Measurements from ENCODE around the gene PHLDB1.
"Not testable (repeated sequence)": the region's sequence is repeated elsewhere in the genome, so short reads cannot be mapped to it uniquely, and the experiment has no call there.

PHLDB1 gene

DNA sequence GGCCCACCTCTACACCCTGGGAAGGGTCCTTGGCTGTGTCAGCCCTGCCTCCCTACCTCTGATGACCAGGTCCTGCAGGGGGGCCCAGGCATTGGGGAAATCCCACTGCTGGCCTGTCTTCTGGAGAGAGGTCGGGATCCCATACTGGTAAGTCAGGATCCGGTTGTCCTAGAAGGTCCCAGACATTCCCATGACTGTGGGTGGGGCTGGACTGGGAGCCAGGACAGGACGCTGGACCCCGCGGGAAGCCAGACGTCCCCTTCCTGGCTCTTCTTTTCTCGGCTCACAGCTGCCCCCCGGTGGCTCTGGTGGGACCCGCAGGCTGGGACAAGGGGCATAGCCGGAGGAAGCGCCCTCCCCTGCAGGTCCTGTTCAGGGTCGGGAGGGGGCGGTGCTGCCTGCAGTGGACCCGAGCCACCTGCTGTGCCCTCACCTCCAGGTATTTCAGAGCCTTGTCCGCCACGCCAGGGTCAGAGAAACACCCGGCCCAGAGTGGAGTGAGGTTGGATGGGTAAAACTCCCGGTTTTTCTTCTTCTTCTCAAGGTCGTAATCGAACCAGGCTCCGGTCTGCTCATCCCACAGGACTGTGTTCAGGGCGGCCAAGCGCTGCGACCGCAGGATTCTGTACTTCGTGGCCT is 52.0 kb downstream of the PHLDB1 start:
- peak; percentile 67 for DNase-seq (ENCODE audit: low read depth)

DNA sequence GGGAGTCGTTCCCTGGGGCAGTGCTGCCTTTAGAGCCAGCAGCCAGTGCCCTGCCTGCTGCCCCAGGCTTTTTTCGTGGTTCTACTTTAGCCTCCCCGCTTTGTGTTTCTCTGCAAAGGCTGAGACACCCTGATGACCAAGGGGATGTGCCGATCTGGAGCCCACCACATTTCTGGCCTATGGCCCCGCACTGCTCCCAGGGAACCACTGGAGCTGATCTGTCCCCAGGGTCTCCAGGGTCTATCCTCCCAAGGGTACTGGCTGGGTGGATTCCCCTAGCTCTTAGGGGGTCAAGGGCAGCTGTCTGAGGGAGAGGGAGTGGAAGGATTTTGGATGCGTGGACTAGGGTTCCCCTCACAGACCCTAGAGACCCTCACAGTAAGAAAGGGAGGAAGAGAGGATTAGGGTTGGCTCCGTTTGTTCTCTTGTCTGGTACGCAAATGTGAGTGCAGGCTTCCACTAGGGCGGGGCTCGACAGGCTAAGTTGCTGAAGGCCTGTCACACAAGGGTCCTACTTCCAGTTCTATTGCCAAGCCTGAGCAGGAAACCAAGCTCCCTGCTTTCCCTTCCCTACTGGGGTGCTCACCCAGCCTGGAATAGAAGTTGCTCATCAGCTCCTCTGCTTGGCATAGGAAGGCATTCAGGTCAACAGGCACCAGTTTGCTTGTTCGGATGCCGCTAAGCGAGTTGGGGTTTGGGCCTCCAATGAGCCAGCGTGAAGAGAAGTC is 52.7 kb downstream of the PHLDB1 start:
- no peak for DNase-seq (ENCODE audit: low read depth)

DNA sequence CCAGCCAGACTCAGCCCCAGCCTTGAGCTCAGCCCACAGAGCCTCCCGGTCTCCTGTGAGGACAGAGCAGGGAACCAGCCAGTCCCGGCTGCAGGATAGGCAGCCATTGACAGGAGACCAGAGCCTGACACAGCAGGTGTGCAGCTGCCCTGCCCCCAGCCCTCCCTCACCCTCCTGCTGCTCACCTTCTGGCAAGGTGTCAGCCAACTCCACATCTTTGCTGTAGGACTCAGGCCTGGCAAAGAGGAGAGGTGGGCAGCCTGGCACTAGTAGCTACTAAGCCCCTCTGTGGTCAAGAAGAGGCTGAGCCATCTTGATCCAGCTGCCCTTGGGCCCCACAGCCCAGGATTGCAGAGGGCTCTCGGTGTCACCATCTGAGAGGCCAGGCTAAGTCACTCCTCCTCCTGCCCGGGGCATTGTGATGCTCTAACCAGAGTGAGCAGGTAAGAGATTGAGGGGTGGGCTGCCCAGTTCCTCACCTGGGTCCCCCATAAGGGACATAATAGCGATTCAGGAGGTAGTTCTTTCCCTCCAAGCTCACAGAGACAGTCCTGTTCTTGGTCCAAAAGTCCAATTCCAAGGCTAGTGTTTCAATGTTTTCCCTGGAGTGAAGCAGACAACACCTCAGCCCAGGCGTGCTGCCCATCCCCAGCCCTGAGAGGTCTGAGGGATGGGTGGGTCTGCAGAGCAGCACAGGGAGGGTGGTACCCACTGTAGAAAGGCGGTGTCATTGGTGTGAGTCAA is 53.4 kb downstream of the PHLDB1 start:
- DNase-seq (ENCODE audit: low read depth), result no peak

DNA sequence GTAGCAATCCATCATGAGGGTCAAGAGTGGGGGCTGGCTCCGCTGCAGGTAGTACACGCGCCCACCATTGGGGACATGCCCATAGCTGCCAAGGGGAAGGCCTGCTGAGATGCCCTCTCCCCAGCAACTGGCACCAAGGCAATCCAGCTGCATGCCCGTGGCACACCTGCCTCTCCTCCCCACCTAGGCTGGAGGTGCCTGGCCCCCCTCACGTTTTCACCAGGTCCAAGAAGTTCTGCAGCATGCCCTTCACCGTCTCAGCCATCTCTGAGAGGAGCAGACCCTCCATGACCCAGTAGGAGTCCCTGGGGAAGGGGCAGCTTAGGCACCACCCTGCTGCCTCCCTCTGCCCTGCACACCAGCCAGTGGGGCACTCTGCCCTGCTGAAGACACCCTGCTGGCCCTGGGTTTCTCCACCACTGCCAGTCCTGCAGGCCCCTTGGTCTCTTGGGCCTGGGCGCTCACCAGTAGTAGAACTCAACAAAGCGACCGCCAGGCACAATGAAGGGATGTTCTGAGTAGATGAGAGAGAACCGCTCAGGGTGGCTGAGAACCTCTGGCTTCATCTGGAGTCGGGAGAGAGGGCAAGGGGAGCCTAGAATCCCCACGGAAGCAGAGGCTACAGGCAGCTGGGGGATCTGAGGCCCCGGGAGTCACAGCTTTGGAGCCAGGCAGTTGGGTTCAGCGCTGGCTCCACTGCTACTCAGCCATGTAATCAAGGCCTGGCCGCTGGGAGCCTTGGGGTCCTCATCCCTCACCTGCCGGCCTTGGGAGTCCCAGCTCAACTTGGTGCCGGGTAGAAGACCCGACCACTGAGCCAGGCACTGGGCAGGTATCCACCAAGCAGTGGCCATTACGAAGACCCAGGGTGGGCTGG is 54.2 kb downstream of the PHLDB1 start:
- DNase-seq (ENCODE audit: low read depth), result no peak

DNA sequence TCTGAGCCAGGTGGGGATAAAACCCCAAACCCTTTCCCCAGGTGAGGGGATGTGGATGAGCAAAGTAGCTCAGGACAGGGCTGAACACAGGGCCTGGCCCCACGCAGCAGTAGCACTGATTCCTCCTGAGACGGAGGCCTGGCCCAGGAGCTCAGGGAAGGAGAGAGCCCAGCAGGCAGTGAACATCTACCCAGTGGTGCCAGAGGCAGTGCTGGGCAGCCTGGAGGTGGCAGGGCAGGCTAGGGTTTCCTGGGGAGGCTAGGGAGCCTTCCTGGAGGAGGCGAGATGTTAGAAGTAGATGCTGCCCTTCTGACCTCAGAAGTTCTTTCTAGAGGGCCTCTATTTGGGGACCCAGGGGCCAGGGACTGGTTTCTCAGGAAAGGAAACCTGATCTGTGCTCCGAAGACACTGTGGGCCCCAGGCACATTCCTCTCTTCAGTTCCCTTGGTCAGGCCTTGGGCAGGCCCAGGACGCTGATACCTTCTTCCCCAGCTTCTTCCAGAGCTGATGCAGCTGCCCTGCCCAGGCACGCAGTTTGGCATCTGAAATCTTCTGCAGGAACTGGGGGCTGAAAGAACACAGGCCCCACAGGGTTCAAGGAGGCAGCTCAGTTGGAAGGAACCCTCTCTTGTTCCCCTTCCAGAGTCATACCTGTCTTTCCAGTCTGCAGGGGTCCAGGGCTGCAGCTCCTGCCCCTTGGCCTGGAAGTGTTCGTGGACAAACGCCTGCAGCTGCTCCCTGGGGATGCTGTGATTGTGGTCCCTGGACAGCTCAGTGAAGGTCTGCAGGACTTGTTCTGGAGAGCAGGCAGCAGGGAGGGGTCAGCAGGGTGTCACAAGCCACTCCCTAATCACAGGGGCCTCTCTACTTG is 55.2 kb downstream of the PHLDB1 start:
- no peak for DNase-seq (ENCODE audit: low read depth)

DNA sequence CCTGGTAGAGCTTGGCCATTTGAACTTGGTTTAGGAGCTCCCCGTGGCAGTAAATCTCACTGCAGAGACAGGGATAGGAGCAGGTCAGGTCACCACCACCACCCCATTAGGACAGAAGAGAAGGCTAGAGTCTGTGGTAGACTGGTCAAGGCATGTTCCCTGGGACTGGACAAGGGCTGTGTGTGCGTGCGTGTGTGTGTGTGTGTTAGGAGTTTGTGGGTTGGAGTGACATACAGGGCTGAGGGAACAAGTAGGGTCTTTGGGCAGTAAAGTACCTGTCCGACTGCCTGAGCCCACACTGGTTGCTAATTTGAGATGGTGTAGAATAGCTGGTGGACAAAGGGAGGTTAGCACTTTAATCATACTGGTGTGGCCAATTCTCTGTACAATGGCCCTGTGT is 56.0 kb downstream of the PHLDB1 start:
- no peak for DNase-seq (ENCODE audit: low read depth)

DNA sequence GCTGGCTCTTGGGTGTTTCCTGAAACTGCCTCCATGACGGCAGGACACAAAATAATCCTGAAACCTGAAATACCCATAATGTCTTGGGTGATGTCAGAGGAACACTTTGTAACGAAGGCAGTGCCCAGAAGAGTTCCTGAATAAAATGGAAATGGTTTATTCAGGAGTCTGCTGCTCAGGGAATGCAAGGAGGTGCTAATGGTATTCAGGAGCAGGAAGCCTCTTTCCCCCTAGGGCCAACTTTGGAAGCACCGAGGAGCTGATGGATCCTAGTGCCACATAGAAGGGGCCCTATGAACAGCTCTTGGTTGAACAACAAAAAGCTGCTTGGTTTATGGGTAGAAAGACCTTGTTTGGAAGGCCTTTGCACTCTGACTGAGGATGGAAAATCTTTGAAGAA is 56.5 kb downstream of the PHLDB1 start:
- DNase-seq (ENCODE audit: low read depth), result no peak

DNA sequence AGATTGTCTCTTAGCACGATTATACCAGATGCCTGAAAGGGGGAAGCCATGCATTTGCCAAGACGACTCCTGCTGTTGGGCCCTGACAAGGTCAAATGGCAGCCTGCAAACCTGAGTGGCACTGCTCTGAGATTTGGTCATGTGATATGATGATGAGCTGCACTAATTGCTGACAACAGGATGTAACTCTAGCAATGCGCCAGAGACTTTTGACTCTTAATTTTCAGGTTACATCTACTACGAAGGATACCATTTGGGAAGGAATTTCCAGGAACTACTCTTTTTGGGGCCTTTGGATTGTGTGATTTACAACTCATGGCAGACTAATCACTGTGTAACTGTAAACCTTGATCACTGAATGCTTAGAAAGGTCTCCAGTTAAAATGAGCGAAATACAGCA is 59.0 kb downstream of the PHLDB1 start:
- DNase-seq (ENCODE audit: low read depth), result no peak

DNA sequence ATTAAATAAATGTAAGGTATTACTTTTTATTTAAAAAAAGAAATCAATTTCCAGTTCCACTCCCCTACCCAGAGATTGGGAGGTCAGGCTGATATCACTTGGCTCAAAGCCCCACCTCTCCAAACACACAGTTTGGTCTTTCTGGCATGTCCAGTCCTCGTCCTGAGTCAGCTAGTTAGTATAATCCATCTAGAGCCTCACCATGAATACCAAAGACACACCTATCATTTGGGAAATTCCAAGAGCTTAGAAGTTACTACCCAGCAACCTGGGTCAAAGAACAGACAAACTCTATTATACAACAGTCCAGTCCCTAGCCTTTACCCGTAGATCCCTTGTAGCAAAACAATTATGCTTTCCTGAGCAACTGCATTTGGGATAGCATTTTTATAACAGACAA is 62.6 kb downstream of the PHLDB1 start:
- no peak for DNase-seq (ENCODE audit: low read depth)

DNA sequence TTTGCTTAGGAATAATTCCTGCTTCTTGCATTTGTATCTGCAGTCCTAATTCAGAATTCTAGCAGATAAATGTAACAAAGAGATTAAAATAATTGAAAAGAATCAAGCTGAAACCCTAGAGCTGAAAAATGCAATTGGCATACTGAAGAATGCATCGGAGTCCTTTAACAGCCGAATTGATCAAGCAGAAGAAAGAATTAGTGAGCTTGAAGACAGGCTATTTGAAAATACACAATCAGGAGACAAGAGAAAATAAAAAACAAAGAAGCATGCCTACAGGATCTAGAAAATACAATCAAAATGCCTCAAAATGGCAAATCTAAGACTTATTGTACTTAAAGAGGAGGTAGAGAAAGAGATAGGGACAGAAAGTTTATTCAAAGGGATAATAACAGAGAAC is 63.8 kb downstream of the PHLDB1 start:
- DNase-seq (ENCODE audit: low read depth), result no peak

DNA sequence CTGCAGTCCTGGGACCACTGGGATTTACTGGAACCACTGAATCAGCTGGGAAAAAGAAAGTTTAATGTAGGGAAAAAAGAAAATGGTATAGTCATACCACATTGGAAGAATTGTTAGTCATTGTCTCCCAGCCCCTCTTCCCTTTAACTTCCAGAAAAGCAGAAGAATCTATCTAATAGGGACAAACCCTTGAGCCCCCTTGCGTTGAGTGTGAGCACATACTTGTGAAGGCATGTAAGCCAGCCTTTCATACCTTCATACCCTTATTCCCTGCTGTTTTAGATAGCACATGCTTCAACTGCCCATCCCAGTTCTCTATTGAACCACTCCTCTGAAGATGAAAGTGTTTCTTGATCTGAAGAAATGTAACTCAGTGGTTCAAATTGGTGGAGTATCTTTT is 65.4 kb downstream of the PHLDB1 start:
- no peak for DNase-seq (ENCODE audit: low read depth)

DNA sequence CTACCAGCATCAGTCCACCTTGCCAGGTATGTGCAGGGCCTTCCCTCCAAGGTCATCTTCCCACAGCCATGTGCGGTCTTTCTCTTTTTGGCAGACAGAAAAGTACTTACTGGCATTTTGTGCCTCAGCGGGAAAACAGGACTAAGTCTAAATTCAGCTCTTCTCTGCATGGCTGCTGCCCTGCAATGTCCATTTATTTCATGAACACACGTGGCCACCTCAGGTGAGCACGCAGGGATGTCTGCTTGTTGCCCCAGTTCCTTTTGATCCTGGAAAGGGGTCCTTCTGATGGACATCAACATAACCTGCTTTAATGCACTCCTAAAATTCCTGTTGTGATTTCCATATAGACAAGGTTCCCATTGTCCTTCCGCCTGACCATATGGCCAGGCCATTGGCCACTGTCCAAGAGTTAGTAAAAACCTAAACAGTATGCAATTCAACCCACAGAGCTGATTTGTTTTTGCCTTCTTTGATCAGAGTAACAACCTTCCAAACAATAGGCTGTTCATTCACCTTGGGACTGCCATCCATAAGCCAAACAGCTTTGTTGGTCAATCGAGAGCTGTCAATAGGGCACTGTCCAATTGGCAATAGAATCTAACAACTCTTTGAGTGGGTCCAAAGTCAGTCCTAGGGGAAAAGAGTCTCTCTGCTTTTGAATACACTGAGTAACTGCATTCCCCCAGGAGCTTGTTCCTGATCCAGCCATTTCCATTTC is 66.1 kb downstream of the PHLDB1 start:
- no peak for DNase-seq (ENCODE audit: low read depth)

DNA sequence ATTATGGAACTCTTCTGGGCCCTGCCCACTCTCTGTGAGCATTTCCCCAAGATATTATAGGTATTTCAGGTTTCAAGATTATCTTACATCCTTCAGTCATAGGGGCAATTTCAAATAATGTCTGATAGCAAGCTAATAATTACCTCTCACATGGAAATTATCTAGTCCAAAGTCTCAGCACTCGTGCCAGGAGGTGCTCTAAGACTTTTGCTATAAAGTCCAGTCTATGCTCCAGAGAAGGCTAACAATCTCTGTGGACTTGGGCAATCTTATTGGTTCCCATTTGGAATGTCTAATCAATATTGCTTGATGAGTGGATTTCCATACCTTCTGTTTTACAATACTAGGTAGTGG is 66.6 kb downstream of the PHLDB1 start:
- DNase-seq (ENCODE audit: low read depth), result no peak

DNA sequence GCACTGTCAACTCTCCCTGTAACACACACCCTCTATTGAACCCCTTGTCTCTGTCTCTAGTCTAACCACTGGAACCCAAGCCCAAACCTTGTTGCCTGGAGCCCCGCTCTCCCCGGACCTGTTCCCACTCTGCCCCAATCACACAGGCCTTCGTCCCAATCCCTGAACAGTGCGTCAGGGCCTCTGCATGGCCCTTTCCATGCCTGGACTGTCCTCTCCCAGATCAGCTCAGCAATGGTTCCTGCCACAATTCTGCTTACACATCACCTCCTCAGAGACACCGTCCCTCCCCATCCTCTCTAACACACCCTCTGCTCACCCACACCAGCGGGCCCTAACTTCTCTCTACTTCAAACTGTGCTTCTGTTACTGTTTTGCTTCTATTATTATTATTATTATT is 70.6 kb downstream of the PHLDB1 start:
- no peak for DNase-seq (ENCODE audit: low read depth)

DNA sequence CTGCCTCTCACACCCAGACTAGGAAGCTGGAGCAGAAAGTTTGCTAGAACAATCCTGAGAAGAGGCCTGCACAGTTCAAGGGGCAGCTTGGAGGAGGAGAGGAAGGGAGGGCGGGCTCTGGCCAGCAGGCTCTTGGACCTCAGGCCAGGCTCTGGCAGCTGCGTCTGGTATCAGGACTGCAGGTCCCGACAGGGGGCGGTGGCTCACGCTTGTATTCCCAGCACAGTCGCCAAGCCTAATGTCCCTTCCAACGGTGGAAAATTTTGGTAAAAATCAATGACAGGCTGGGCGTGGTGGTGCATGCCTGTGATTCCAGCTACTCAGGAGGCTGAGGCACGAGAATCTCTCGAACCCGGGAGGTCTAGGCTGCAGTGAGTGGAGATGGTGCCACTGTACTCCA is 71.5 kb downstream of the PHLDB1 start:
- DNase-seq (ENCODE audit: low read depth), result not testable (repeated sequence)

DNA sequence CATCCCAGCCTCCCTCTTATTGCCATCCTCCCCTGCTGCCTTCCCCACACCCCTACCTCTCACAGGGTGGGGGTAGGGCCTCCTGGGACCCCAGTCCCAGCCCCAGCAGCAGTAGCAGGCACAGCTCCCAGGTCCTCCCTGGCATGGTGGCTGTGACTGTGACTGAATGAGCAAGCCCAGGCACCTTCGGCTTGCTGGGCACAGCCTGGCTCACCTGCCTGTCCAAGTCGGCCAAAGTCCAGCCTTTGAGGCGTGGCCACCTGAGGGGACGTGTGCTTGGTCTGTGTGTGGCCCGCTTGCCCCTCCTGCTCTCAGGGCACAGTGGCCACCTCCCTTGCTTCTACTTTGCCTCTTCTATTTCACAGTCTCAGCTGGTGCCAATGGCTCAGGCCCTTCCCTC is 72.1 kb downstream of the PHLDB1 start, which contains the start of gene TREH:
Gene TREH, minus strand, starts transcription at position 168 of the 400 bp plus-strand sequence. Its CDS starts 23 bp downstream, at position 145.
- DNase-seq (ENCODE audit: low read depth), result no peak

DNA sequence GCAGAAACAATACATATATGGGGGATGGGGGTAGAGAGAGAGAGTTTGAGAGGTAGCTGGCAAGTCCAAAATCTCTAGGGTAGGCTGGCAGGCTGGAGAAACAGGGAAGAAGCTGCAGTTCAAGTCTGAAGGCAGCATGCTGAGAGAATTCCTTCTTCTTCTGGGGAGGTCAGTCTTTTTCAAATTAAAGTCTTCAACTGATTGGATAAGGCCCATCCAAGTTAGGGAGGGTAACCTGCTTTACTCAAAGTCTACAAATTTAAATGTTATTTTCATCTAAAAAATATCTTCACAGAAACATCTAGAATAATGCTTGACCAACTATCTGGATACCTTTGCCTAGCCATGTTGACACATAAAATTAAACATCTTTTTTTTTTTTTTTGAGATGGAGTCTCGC is 75.0 kb downstream of the PHLDB1 start:
- DNase-seq (ENCODE audit: low read depth), result no peak

DNA sequence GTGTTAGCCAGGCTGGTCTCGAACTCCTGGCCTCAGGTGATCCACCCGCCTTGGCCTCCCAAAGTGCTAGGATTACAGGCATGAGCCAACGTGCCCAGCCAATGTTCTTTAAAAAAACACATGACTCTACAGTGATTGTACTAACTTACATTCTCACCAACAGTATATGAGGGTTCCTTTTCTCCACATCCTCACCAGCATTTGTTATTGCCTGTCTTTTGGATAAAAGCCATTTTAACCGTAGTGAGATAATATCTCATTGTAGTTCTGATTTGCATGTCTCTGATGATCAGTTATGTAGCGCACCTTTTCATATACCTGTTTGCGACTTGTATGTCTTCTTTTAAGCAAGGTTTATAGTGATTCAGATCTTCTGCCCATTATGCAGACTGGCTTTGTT is 75.5 kb downstream of the PHLDB1 start:
- DNase-seq (ENCODE audit: low read depth), result not testable (repeated sequence)

DNA sequence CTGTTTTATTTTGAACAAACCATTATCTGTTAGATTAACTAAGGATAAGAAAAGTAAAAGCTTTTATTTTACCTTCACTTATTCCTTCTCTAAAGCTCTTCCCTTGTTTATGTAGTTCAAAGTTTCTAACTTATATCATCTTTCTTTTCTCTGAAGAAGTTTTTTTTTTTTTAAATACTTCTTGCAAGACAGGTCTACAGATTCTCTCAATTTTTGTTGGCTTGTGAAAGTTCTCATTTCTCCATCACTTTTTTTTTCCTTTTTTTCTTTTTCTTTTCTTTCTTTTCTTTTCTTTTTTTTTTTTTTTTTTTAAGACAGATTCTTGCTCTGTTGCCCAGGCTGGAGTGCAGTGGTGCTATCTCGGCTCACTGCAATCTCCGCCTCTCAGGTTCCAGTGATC is 76.8 kb downstream of the PHLDB1 start:
- DNase-seq (ENCODE audit: low read depth), result no peak

DNA sequence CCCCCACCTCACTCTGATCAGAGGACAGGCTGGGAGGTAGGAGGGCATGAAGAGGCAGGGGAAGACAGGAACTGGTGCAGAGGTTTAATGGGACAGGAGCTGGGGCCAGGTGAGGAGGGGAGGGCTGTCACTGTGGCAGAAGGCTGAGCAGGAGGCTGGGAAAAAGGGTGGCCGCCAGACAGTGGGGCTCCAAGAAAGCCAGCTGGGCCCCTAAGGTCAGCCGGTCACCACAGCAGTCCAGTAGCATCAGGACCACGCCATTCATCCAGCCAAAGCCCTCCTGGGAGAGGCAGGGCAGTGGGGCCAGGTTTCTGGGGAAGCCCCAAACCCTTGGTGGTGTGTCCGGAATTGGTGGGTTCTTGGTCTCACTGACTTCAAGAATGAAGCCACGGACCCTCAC is 80.5 kb downstream of the PHLDB1 start:
- no peak for DNase-seq (ENCODE audit: low read depth)

DNA sequence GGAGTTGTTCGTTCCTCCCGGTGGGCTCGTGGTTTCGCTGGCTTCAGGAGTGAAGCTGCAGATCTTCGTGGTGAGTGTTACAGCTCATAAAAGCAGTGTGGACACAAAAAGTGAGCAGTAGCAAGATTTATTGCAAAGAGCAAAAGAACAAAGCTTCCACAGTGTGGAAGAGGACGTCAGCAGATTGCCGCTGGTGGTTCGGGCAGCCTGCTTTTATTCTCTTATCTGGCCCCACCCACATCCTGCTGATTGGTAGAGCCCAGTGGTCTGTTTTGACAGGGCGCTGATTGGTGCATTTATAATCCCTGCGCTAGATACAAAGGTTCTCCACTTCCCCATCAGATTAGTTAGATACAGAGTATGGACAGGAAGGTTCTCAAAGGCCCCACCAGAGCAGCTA is 80.9 kb downstream of the PHLDB1 start:
- DNase-seq (ENCODE audit: low read depth), result not testable (repeated sequence)
